PFSK-1 (cell line): ENCODE data around the gene HK1.

ENCODE experiments used
- FOXP2 ChIP-seq: optimal IDR thresholded peaks from 2 replicates; pipeline ENCODE3; 2011; ENCODE audit warnings: borderline replicate concordance, control low read depth, inconsistent platforms; ENCODE audit not compliant: insufficient read depth; ENCODE audit errors: extremely low read length, extremely low read depth
- POLR2AphosphoS5 ChIP-seq: IDR thresholded peaks from 2 replicates; pipeline ENCODE4 v1.6.1; 2012; ENCODE audit warnings: low read depth, mild to moderate bottlenecking, control low read depth, low read length, moderate library complexity
- SIN3A ChIP-seq: IDR thresholded peaks from 2 replicates; pipeline ENCODE4 v1.6.1; 2012; ENCODE audit warnings: mild to moderate bottlenecking, low read length, moderate library complexity, borderline replicate concordance; ENCODE audit not compliant: insufficient read depth
- TAF1 ChIP-seq: IDR thresholded peaks from 2 replicates; pipeline ENCODE4 v1.6.1; 2012; ENCODE audit warnings: low read length, control low read depth, borderline replicate concordance; ENCODE audit not compliant: insufficient read depth
- TF ChIP-seq, protein P1 (sequence below), 2 experiments: IDR thresholded peaks; 2 replicates each; pipeline versions ENCODE4 v1.6.1 to v1.8.0; 2011 to 2012; ENCODE audit warnings: low read depth in 2 of 2, low read length in 2 of 2, control low read depth in 1 of 2, inconsistent platforms in 1 of 2, mild to moderate bottlenecking in 1 of 2, moderate library complexity in 1 of 2; ENCODE audit not compliant: insufficient read depth in 1 of 2

Gene HK1

DNA sequence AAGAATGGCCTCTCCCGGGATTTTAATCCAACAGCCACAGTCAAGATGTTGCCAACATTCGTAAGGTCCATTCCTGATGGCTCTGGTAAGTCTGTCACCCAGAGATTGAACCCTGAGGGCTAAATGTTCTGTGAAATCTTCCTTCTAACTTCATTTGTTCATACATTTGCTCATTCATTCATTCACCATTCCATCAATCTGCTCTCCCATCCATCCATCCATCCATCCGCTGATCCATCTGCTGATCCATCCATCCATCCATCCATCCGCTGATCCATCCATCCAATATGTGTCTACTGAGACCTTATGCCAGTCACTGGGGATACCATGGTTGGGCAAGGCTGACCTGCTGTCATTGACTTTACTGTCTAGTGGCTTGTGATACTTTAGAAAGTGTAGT, 65.6 kb downstream of the HK1 start:
- TF ChIP-seq, protein P1, sequence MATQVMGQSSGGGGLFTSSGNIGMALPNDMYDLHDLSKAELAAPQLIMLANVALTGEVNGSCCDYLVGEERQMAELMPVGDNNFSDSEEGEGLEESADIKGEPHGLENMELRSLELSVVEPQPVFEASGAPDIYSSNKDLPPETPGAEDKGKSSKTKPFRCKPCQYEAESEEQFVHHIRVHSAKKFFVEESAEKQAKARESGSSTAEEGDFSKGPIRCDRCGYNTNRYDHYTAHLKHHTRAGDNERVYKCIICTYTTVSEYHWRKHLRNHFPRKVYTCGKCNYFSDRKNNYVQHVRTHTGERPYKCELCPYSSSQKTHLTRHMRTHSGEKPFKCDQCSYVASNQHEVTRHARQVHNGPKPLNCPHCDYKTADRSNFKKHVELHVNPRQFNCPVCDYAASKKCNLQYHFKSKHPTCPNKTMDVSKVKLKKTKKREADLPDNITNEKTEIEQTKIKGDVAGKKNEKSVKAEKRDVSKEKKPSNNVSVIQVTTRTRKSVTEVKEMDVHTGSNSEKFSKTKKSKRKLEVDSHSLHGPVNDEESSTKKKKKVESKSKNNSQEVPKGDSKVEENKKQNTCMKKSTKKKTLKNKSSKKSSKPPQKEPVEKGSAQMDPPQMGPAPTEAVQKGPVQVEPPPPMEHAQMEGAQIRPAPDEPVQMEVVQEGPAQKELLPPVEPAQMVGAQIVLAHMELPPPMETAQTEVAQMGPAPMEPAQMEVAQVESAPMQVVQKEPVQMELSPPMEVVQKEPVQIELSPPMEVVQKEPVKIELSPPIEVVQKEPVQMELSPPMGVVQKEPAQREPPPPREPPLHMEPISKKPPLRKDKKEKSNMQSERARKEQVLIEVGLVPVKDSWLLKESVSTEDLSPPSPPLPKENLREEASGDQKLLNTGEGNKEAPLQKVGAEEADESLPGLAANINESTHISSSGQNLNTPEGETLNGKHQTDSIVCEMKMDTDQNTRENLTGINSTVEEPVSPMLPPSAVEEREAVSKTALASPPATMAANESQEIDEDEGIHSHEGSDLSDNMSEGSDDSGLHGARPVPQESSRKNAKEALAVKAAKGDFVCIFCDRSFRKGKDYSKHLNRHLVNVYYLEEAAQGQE (IDR thresholded peaks at IDR 0.05; ENCODE audit: insufficient read depth in 1 of 2, low read depth in 2 of 2, low read length in 2 of 2), result no peak
- no peak for TF ChIP-seq FOXP2
- no peak for TF ChIP-seq TAF1
- TF ChIP-seq SIN3A, result no peak
- no peak for TF ChIP-seq POLR2AphosphoS5

DNA sequence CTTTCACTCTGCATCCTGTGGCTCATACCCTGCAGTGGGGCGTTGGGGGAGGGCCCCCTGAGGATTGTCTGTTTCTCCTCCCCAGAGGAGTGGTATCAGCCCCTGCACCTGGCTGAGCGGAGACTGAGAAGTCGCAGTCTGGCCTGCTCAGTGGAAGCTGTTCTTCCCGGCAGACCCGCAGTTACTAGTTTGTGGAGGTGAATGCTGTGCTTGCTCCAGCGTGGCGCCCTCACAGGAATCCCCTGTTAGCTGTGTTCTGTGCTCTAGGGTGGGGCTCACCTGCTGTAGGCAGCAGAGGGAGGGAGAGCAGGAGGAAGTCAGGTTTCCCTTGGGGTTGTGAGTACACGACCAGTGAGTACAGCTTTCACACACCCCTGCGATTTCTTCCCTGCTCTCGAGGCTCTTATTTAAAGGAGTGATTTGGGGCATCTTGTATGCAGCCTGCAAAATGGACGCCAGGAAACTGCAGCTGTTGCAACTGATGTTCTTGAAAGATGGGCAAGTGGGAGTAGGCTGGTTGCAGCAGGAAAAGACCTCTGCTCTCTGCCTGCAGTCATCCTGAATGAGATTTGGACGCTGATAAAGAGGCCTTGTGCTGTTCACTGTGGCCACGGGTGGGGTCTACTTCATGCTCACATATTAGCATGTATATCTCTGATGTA, 66.4 kb downstream of the HK1 start:
- TF ChIP-seq TAF1 (no peak), SIN3A (no peak), POLR2AphosphoS5 (no peak), FOXP2 (no peak)
- TF ChIP-seq, protein P1 (IDR thresholded peaks at IDR 0.05; ENCODE audit: insufficient read depth in 1 of 2, low read depth in 2 of 2, low read length in 2 of 2), result no peak

DNA sequence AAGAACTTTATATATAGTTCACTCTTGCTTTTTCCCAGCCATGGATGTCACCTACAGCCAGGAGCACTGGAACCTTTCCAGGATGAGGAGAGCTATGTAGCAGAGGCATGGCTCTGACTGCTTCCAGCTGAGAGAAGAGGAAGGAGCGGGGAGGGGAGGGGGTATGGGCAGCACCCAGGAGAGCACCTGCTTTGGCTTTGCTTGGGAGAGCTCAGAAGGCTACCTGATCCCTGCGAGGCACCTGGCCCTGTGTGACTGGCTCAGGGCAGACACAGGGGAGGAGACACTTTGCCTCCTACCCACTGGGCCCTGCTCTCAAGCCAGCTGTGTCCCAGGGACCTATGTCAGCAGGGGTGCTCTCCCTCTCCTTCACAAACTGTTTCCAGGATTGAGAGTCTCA, 67.1 kb downstream of the HK1 start:
- TF ChIP-seq FOXP2 (no peak), POLR2AphosphoS5 (no peak), TAF1 (no peak), SIN3A (no peak)
- TF ChIP-seq, protein P1 (IDR thresholded peaks at IDR 0.05; ENCODE audit: insufficient read depth in 1 of 2, low read depth in 2 of 2, low read length in 2 of 2), result no peak

DNA sequence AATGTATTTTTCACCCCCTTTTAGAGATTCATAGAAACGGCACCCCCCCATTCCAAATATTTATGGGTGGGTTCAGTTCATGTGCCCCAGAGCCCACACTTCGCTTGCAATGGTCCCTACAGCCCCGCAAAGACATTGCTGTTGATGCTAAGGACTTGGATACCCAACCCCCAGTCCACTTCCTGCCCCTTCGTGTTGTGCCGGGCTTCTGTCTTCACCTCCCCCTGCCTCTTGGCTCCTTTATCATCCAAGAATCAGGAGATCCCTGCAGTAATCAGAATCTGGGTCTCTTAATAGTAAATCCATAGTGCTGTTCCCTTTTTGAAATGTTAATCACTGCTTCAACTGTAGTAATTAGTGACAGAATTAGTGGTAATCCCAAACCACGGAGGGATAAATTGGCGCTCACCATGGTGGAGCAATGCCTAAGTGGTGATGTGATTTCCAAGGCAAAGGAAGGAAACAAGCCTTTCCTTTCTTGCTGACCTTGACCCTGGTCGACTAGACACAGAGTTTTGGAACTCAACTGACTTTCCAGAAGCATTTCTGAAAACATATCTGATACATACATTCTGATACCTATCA, 67.7 kb downstream of the HK1 start:
- TF ChIP-seq FOXP2 (no peak), POLR2AphosphoS5 (no peak), SIN3A (no peak), TAF1 (no peak)
- TF ChIP-seq, protein P1 (IDR thresholded peaks at IDR 0.05; ENCODE audit: insufficient read depth in 1 of 2, low read depth in 2 of 2, low read length in 2 of 2), result no peak
